Measurements from ENCODE around the gene EPB41L5. TPM values are rescaled to one million over a fixed set of nuclear protein-coding genes. Genes with fewer than 3 reads are reported as not detected.
"Not testable (repeated sequence)": the region's sequence is repeated elsewhere in the genome, so short reads cannot be mapped to it uniquely, and the experiment has no call there.

Gene EPB41L5
- total and polyA plus RNA-seq, 2 experiments from 2014 or later, result 31.1 to 41.7 TPM

GRCh38 chr2:120111193-120111592 lies 98.3 kb downstream of the EPB41L5 start:
- DNase-seq (ENCODE audit: low spot score), result no peak
- Histone ChIP-seq H3K4me1 (ENCODE audit: insufficient read depth) (peaks cover 9% of the 10 kb centered on the region), H3K27ac (no peak overlapping the region), H4K20me1 (ENCODE audit: insufficient read depth, poor library complexity, severe bottlenecking) (no peaks in the 10 kb centered on the region), H3K4me2 (no peak overlapping the region), H3K4me3 (no peak overlapping the region), H2AFZ (no peak overlapping the region), H3K79me2 (no peaks in the 10 kb centered on the region), H3K36me3 (replicated peaks; ENCODE audit: insufficient read depth, low read depth) (no peaks in the 10 kb centered on the region), H3K27me3 (no peaks in the 10 kb centered on the region), H3K9me3 (ENCODE audit: low read depth) (no peaks in the 10 kb centered on the region), H3K9me2 (replicated peaks; ENCODE audit: insufficient read depth) (no peaks in the 10 kb centered on the region)
- TF ChIP-seq EZH2 (IDR thresholded peaks at IDR 0.05; ENCODE audit: borderline replicate concordance) (no peak), CTCF (IDR thresholded peaks at IDR 0.05; ENCODE audit: poor library complexity) (no peak), EZH2phosphoT487 (IDR thresholded peaks at IDR 0.05; ENCODE audit: low read depth, severe bottlenecking, unreplicated experiment) (no peak)
- 96% methylated on average over 5 of the region's 5 CpGs for WGBS (ENCODE audit: low lambda C conversion rate, missing lambda C conversion rate)

- no peak for DNase-seq (ENCODE audit: low spot score)
- Histone ChIP-seq H3K4me1 (ENCODE audit: insufficient read depth) (no peaks in the 10 kb centered on the region), H3K9me2 (replicated peaks; ENCODE audit: insufficient read depth) (no peaks in the 10 kb centered on the region), H3K36me3 (replicated peaks; ENCODE audit: insufficient read depth, low read depth) (no peaks in the 10 kb centered on the region), H3K79me2 (no peaks in the 10 kb centered on the region), H3K27ac (no peak overlapping the region), H2AFZ (no peak overlapping the region), H4K20me1 (ENCODE audit: insufficient read depth, poor library complexity, severe bottlenecking) (no peaks in the 10 kb centered on the region), H3K4me3 (no peak overlapping the region), H3K27me3 (no peaks in the 10 kb centered on the region), H3K9me3 (ENCODE audit: low read depth) (no peaks in the 10 kb centered on the region), H3K4me2 (no peak overlapping the region)
- TF ChIP-seq CTCF (IDR thresholded peaks at IDR 0.05; ENCODE audit: poor library complexity) (no peak), EZH2phosphoT487 (IDR thresholded peaks at IDR 0.05; ENCODE audit: low read depth, severe bottlenecking, unreplicated experiment) (no peak), EZH2 (IDR thresholded peaks at IDR 0.05; ENCODE audit: borderline replicate concordance) (no peak)
- 89% methylated on average over 3 of the region's 3 CpGs for WGBS (ENCODE audit: low lambda C conversion rate, missing lambda C conversion rate)
Observed at GRCh38 chr2:120118018-120118417, 105.1 kb downstream of the EPB41L5 start.

- H2AFZ ChIP-seq, result no peak overlapping the region
- H3K4me2 ChIP-seq, result no peak overlapping the region
- TF ChIP-seq EZH2 (IDR thresholded peaks at IDR 0.05; ENCODE audit: borderline replicate concordance) (no peak), CTCF (IDR thresholded peaks at IDR 0.05; ENCODE audit: poor library complexity) (no peak), EZH2phosphoT487 (IDR thresholded peaks at IDR 0.05; ENCODE audit: low read depth, severe bottlenecking, unreplicated experiment) (no peak)
- H3K27ac ChIP-seq, result no peak overlapping the region
- no peaks in the 10 kb centered on the region for H3K79me2 ChIP-seq
- no peak overlapping the region for H3K4me3 ChIP-seq
- H4K20me1 ChIP-seq (ENCODE audit: insufficient read depth, poor library complexity, severe bottlenecking), result no peaks in the 10 kb centered on the region
- over 99% methylated on average over 4 of the region's 4 CpGs for WGBS (ENCODE audit: low lambda C conversion rate, missing lambda C conversion rate)
- no peaks in the 10 kb centered on the region for H3K36me3 ChIP-seq (replicated peaks; ENCODE audit: insufficient read depth, low read depth)
- no peaks in the 10 kb centered on the region for H3K4me1 ChIP-seq (ENCODE audit: insufficient read depth)
- no peaks in the 10 kb centered on the region for H3K9me2 ChIP-seq (replicated peaks; ENCODE audit: insufficient read depth)
- no peaks in the 10 kb centered on the region for H3K9me3 ChIP-seq (ENCODE audit: low read depth)
- no peak for DNase-seq (ENCODE audit: low spot score)
- H3K27me3 ChIP-seq, result no peaks in the 10 kb centered on the region
Observed at GRCh38 chr2:120118471-120118870, 105.6 kb downstream of the EPB41L5 start.

- WGBS (ENCODE audit: low lambda C conversion rate, missing lambda C conversion rate), result 92% methylated on average over 3 of the region's 3 CpGs
- not testable (repeated sequence) for H3K4me2 ChIP-seq
Observed at GRCh38 chr2:120121337-120121736, 108.5 kb downstream of the EPB41L5 start.

More at GRCh38 chr2:120121337-120121736, 108.5 kb downstream of the EPB41L5 start:
- not testable (repeated sequence) for H3K4me1 ChIP-seq (ENCODE audit: insufficient read depth); H3K9me2 ChIP-seq (replicated peaks; ENCODE audit: insufficient read depth); H3K27ac ChIP-seq; H3K4me3 ChIP-seq; H2AFZ ChIP-seq; H4K20me1 ChIP-seq (ENCODE audit: insufficient read depth, poor library complexity, severe bottlenecking); H3K36me3 ChIP-seq (replicated peaks; ENCODE audit: insufficient read depth, low read depth); H3K79me2 ChIP-seq; DNase-seq (ENCODE audit: low spot score); H3K9me3 ChIP-seq (ENCODE audit: low read depth); H3K27me3 ChIP-seq

Measured in hepatocyte (in vitro differentiated cells).